ENCODE results near the gene GPRIN2.

The GPRIN2 gene

GRCh38 chr10:46548498-46549090 is 7.9 kb downstream of the GPRIN2 start:
- DNase-seq (ENCODE audit: low read depth in 1 of 2, low spot score in 1 of 2) = no peak
- no peak for TF ChIP-seq JUND (IDR thresholded peaks at IDR 0.05; ENCODE audit: low read depth)
- in situ Hi-C loops (cut with HindIII; ENCODE audit: low pct_unique_long_range_greater_than_20kb, low sequenced_read_pairs) = no loop called here

DNA sequence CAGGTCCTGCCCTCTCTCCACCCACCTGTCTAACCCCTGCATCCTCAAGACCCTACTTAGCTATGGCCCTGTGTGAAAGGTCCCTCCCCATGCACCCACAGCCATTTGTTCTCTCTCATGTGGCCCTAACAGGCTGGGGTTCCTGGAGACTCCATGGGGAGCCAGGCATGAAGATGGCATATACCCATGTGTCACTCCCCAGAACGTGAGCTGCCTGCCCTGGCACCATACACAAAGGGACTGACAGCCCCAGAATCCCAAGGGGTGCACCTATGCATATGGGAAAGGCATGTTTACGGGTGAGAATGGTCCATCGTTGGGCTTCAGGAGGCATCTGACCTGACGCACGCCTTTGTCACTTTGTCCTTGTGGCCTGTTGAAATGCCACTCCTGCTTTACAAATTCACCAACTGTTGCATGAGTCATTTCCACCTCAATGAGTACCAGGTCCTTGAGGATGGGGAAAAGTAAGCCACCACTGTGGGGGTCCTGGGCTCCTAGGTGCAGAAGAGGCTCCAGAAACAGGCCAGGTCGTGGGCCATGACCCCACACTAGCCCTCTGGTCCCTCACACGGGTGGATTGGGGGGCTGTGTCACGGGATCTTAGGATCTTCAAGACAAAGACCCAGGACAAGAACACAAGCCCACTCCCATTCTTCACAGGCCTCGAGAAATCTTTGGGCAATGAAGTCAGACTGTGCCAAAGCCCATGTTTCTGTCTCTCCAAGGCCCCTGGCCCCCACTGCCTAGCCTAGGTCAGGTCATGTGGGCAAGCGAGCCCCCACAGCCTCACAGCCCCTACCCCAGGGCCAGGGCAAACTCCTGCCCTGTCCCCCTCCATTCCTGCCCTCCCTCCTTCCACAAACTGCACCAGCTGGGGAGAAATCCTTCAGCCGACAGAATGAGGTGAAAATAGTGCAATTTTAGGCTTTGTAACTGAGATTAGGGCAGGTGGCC is 8.6 kb downstream of the GPRIN2 start:
- DNase-seq (ENCODE audit: low read depth in 1 of 2, low spot score in 1 of 2) = no peak
- no peak for TF ChIP-seq JUND (IDR thresholded peaks at IDR 0.05; ENCODE audit: low read depth)
- in situ Hi-C loops (cut with HindIII; ENCODE audit: low pct_unique_long_range_greater_than_20kb, low sequenced_read_pairs) = no loop called here

DNA sequence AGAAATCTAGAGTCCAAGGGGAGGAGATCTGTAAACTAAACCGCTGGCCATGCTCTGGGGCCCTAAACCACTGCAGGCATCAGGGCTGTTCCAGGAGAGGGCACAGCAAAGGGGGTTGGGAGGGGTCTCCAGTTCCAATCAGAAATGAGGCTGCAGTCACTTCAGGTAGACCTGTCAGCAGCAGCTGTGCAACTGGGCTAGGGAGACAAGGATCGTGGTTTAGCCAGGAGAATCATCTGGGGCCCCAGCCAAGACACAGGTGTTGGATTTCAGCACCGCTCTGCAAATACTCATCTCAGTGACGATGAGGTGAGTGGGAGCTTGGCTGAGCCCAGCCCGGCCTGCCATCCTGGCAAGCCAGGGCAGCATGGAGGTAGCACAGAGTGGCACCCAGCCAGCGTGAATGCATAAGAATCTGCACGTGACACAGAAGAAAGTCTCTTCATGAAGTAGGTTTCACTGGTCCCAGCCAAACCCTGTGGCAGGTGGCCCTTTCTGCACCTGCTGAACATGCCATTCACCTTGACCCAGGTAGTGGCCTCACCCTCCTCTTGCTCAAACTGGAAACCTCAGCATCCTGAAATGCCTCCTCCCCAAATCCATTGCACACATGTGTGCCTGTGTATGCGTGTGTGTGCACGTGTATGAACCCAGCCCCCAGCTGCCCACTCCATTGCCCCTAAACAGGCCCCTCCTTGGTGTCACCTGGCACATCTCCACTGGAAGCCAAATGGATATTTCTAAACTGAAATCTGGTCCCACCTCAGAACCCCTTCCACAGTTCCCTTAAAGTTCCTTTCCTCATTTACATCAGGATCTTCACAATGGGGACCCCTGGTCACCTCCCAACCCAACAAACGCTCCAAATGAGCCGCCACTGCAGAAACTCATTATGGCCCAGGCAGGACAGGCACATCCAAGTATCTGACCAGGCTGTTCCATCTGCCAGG is 9.6 kb downstream of the GPRIN2 start:
- DNase-seq (ENCODE audit: low read depth in 1 of 2, low spot score in 1 of 2) = no peak
- in situ Hi-C loops (cut with HindIII; ENCODE audit: low pct_unique_long_range_greater_than_20kb, low sequenced_read_pairs) = no loop called here
- TF ChIP-seq JUND (IDR thresholded peaks at IDR 0.05; ENCODE audit: low read depth) = no peak

GRCh38 chr10:46545861-46546590 is 10.4 kb downstream of the GPRIN2 start:
- no peak for TF ChIP-seq JUND (IDR thresholded peaks at IDR 0.05; ENCODE audit: low read depth)
- in situ Hi-C loops (cut with HindIII; ENCODE audit: low pct_unique_long_range_greater_than_20kb, low sequenced_read_pairs) = no loop called here
- no peak for DNase-seq (ENCODE audit: low read depth in 1 of 2, low spot score in 1 of 2)

- no peak for TF ChIP-seq JUND (IDR thresholded peaks at IDR 0.05; ENCODE audit: low read depth)
- DNase-seq (ENCODE audit: low read depth in 1 of 2, low spot score in 1 of 2) = peak; percentile 63 to 72
- in situ Hi-C loops (cut with HindIII; ENCODE audit: low pct_unique_long_range_greater_than_20kb, low sequenced_read_pairs) = no loop called here
Measured at GRCh38 chr10:46544989-46545791, 11.3 kb downstream of the GPRIN2 start.

- no peak for DNase-seq (ENCODE audit: low read depth in 1 of 2, low spot score in 1 of 2)
- in situ Hi-C loops (cut with HindIII; ENCODE audit: low pct_unique_long_range_greater_than_20kb, low sequenced_read_pairs) = no loop called here
- no peak for TF ChIP-seq JUND (IDR thresholded peaks at IDR 0.05; ENCODE audit: low read depth)
Measured at GRCh38 chr10:46543466-46544377, 12.7 kb downstream of the GPRIN2 start.

DNA sequence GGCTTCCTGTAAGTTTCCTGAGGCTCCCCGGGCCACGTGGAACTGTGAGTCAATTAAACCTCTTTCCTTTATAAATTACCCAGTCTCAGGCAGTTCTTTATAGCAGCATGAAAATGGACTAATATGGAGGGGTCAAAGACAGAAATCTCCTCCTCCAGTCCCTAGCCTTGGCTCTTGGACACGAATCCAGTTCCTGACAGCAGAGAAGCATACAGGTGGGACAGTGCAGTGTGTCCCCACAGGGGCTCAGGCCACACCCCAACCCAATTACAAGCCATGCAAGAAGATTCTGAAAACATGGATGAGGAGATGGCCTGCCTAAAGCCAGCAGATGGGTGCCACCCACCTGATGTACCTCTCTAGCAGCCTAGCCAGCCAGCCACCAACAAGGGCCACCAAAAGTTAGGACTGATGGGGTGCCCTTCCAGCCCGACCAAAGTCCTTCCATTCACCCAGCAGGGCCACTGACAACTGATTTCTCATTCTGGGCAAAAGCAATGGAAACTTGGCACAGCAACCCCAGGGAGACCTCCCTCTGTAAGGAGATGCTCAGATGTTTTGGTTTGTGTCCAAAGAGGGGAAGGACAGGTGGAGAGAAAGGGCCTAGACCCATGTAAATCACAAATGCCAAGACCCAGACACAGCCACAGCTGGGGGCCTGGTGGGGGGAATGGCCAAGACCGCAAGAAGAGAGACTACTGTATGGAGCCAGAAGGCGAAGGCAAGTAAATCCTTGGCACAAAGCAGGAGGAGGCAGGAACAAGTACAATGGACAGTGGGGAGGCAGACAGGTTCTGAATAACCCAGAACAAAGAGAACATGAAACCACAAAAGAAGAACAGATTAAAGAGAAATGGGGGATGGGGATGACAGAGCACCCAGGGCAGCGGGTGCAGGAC is 13.6 kb downstream of the GPRIN2 start:
- TF ChIP-seq JUND (IDR thresholded peaks at IDR 0.05; ENCODE audit: low read depth) = no peak
- DNase-seq (ENCODE audit: low read depth in 1 of 2, low spot score in 1 of 2) = no peak
- in situ Hi-C loops (cut with HindIII; ENCODE audit: low pct_unique_long_range_greater_than_20kb, low sequenced_read_pairs) = no loop called here

DNA sequence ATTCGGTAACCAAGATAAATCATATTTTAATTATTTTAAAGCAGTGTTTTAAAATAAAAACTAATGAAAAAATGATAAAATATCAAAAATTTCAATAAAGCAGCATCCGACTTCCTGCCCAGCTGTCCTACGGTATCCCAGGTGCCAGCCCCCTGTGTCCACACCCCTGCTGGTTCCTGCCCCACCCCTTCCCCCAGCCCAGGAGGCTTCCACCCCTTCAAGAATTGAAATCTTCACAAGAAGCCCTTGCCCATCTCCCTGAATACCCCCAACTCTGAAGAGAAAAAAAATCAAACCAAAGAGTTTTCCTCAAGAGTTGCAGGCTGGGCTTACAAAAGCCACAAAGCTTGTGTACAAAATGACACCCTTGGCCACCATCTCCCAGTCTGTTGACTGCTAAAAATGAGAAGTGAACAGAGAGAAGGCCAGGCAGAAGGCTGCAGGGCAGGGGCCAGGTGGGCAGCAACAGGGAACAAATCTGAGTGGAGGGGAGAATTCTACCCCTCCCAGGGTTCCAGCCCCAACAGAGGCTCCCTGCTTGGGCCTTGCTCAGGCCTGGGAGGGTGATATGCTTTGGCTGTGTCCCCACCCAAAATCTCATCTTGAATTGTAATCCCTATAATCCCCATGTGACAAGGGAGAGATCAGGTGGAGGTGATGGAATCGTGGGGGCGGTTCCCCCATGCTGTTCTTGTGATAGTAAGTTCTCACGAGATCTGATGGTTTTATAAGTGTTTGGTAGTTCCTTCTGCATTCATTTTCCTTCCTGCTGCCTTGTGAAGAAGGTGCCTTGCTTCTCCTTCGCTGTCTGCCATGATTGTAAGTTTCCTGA is 14.5 kb downstream of the GPRIN2 start:
- no peak for TF ChIP-seq JUND (IDR thresholded peaks at IDR 0.05; ENCODE audit: low read depth)
- in situ Hi-C loops (cut with HindIII; ENCODE audit: low pct_unique_long_range_greater_than_20kb, low sequenced_read_pairs) = no loop called here
- DNase-seq (ENCODE audit: low read depth in 1 of 2, low spot score in 1 of 2) = no peak
